Mucosa of stomach (tissue), 1 donor: ENCODE data around the gene PRRT2.
A peak's percentile ranks its signal among the peaks of the same experiment; 100 is the strongest.
"Not testable (repeated sequence)": the region's sequence is repeated elsewhere in the genome, so short reads cannot be mapped to it uniquely, and the experiment has no call there.

Source experiments
- H3K27me3 ChIP-seq: one replicate; pipeline ENCODE4 v1.7.0; 2013; ENCODE audit warnings: mild to moderate bottlenecking, low read length; ENCODE audit not compliant: control insufficient read depth, insufficient read depth
- H3K36me3 ChIP-seq: one replicate; pipeline ENCODE4 v1.7.0; 2013; ENCODE audit warnings: low read length; ENCODE audit not compliant: control insufficient read depth, insufficient read depth
- H3K4me1 ChIP-seq: one replicate; pipeline ENCODE4 v1.7.0; 2013; ENCODE audit warnings: mild to moderate bottlenecking, low read length; ENCODE audit not compliant: control insufficient read depth, insufficient read depth
- H3K4me3 ChIP-seq: one replicate; pipeline ENCODE4 v1.7.0; 2013; ENCODE audit warnings: low read length
- H3K9ac ChIP-seq: one replicate; pipeline ENCODE4 v1.7.0; 2013; ENCODE audit warnings: mild to moderate bottlenecking, low read length, moderate library complexity
- H3K9me3 ChIP-seq: one replicate; pipeline ENCODE4 v1.7.0; 2013; ENCODE audit warnings: mild to moderate bottlenecking, low read length, moderate library complexity; ENCODE audit not compliant: control insufficient read depth
- donor health status: Pancreatic carcinoma.

The PRRT2 gene

DNA sequence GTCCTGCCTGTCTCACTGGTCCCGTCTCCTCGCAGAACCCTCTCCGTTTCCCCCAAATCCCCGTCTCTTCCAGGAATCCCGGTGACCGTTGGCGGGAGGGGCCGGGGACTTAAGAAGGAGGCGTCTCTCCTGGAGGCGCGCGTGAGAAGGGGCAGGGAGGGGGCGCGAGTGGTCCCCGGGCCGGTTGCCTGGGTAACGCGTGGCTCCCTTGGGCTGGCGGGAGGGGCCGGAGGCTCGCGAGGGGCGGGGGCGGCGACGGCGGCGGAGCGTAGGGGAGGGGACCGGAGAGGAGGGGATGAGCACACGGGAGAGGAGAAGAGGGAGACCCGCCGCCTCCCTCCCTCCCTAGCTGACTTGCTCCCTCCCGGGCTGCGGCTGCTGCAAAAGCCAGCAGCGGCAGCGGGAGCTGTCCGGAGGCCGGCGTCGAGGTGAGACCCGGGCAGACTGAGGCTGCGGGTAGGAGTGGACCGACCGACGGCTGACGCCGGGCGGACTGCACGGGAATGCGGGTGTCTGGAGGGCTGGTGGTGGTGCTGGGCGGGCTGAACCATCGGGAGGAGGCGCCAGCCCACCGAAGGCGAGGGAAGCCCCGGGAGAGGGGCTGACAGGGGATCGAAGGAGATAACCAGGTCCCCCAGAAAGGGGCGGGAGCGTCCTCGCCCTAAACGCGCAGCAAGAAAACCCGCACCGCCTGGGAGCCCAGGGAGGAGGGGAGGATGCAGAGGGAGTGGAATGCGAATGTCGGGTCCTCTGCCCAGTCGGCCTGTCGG, at the start of gene PRRT2:
Gene PRRT2, plus strand, starts transcription at position 298 of the 770 bp plus-strand sequence. CDS start 862 bp downstream, outside the sequence.
- Histone ChIP-seq H3K9ac (peak within 1 kb of the TSS; percentile 45), H3K4me3 (peak within 1 kb of the TSS; percentile 33), H3K9me3 (no peaks in the 10 kb centered on the region), H3K27me3 (peaks cover 22% of the 10 kb centered on the region), H3K36me3 (peaks cover 5% of the 10 kb centered on the region), H3K4me1 (peaks cover 69% of the 10 kb centered on the region)

DNA sequence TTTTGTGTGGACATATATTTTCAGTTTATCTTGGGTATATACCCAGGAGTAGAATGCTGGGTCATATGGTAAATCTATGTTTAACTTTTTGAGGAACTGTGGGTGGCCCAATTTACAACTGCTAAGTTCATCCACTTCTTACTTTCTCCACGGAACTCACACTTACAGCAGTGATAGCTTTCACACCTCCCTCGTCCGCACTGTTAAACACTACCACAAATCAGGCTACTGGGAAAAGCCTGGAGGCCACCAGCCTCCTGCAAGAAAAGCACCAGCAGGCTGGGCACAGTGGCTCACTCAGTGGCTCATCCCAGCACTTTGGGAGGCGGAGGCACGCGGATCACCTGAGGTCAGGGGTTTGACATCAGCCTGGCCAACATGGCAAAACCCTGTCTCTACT, 48.7 kb upstream of the PRRT2 start:
- H3K4me1 ChIP-seq = peaks cover 15% of the 10 kb centered on the region
- H3K36me3 ChIP-seq = no peaks in the 10 kb centered on the region
- no peak overlapping the region for H3K9ac ChIP-seq
- H3K9me3 ChIP-seq = no peaks in the 10 kb centered on the region
- no peak overlapping the region for H3K4me3 ChIP-seq
- H3K27me3 ChIP-seq = no peaks in the 10 kb centered on the region

DNA sequence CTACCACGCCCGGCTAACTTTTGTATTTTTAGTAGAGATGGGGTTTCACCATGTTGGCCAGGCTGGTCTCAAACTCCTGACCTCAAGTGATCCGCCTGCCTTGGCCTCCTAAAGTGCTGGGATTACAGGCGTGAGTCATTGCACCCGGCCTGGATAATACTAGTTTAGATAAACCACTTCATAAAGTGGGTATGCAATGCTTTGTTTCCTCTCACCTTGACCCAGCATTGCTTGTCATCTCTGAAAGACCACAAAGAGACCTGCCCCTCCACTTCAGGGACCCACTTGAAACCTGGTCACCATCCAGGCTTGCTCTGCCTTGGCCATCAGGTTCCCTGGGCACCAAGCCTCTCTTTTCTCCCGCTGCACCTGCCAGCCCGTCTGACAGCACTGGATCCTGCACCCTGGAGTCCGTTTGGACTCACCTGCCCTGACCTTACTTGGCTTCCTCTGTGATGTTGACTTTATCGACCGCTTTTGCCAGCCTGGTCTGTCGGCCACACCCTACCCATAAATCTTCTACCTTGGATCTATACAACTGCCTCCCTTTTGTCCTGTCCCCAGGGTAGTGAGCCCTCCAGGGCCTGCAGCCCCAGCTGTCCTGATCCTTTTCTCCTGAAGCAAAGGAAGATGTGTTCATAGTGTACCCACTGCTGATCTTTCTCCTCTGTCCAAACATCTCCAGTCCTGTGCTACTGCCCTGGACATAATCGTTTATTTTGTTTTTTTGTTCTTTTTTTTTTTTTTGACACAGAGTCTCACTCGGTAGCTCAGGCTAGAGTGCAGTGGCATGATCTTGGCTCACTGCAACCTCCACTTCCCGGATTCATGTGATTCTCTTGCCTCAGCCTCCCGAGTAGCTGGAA, 46.6 kb upstream of the PRRT2 start:
- Histone ChIP-seq H3K9me3 (no peaks in the 10 kb centered on the region), H3K4me3 (no peak overlapping the region), H3K36me3 (no peaks in the 10 kb centered on the region), H3K4me1 (peaks cover 15% of the 10 kb centered on the region), H3K27me3 (no peaks in the 10 kb centered on the region), H3K9ac (no peak overlapping the region)

DNA sequence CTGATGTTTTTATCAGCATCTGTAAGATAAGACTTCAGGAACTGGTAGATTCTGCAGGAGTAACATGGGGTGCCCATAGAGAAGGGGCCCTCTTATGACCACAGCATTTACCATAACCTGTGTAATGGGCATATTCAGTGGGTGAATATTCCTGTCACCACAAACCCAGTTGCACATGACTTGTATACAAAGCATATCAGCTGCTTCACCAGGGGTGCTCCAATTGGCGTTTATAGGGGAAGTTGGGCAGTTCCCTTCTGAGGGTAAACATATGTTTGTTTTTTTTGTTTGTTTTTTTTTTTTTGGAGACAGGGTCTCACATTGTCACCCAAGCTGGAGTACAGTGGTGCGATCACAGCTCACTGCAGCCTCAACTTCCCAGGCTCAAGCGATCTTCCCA, 45.4 kb upstream of the PRRT2 start:
- Histone ChIP-seq H3K27me3 (no peaks in the 10 kb centered on the region), H3K9ac (no peak overlapping the region), H3K4me3 (no peak overlapping the region), H3K36me3 (no peaks in the 10 kb centered on the region), H3K4me1 (peaks cover 17% of the 10 kb centered on the region), H3K9me3 (no peaks in the 10 kb centered on the region)

DNA sequence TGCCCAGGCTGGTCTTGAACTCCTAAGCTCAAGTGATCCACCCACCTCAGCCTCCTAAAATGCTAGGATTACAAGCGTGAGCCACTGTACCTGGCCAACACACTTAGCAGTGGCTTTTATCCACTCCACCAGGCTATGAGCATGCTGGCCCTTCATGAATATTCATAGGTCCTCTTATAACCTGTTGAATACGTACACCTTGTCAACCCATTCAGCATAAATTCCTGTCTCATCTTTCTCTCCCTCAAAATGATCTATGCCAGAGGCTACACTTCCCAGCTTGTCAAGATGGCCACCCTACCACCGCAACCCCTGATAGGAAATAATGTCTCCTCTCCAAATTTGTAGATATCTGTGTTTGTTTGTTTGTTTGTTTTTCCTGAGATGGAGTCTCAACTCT, 44.9 kb upstream of the PRRT2 start:
- H3K9ac ChIP-seq = no peak overlapping the region
- H3K4me1 ChIP-seq = peaks cover 17% of the 10 kb centered on the region
- no peak overlapping the region for H3K4me3 ChIP-seq
- H3K27me3 ChIP-seq = no peaks in the 10 kb centered on the region
- no peaks in the 10 kb centered on the region for H3K36me3 ChIP-seq
- no peaks in the 10 kb centered on the region for H3K9me3 ChIP-seq

DNA sequence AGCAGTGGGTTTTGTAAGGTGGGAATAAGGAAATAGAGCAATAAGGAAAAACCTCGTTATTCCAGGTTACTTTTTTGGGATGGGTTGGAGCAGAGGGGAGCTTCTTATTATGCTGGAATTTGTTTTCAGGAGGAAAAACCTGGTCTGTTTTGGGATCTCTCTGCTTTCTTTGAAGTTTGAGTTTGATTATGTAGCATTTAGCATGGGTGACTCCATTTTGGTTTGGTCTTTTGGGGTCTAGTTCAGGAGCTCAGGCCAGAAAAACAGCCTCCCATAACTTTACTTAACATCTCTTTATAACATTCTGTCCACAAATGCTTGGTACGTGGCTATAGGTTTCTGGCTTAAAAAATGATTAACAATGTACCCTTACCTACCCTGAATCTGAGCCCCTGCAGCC, 42.5 kb upstream of the PRRT2 start:
- Histone ChIP-seq H3K27me3 (no peaks in the 10 kb centered on the region), H3K4me3 (no peak overlapping the region), H3K36me3 (no peaks in the 10 kb centered on the region), H3K4me1 (peaks cover 16% of the 10 kb centered on the region), H3K9me3 (no peaks in the 10 kb centered on the region), H3K9ac (no peak overlapping the region)

DNA sequence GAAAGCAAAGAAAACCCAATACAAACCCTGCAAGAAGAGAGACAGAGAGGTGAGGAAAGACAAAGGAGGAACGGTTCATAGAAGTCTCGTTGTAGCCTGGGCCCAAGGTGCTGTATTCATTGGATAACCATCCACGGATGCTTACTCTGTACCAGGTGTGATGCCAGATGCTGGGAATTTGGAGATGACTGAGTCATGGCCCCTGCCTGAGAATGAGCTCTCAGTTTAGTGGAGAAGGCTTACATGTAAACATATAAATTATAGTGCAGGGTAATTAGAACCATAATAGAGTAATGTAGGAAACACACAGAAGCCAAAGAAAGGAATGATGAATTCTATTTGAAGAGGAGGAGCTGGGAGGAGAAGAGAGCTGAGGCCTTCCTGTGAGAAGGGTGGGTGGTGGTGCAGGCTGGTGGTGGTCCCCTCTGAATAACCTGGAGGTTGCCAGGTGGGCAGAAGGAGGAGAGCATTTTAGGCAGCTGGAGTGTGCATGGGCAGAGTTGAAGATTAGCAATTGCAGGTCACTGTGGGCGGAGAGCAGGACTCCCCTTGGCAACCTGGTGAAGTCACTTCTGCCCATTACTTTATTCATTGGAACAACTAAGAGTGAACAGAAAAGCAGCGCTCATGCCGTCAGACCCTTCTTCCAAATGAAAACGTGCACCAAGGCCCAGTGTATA, 41.6 kb upstream of the PRRT2 start:
- Histone ChIP-seq H3K4me1 (peaks cover 10% of the 10 kb centered on the region), H3K27me3 (no peaks in the 10 kb centered on the region), H3K9ac (no peak overlapping the region), H3K36me3 (no peaks in the 10 kb centered on the region), H3K4me3 (no peak overlapping the region), H3K9me3 (no peaks in the 10 kb centered on the region)

DNA sequence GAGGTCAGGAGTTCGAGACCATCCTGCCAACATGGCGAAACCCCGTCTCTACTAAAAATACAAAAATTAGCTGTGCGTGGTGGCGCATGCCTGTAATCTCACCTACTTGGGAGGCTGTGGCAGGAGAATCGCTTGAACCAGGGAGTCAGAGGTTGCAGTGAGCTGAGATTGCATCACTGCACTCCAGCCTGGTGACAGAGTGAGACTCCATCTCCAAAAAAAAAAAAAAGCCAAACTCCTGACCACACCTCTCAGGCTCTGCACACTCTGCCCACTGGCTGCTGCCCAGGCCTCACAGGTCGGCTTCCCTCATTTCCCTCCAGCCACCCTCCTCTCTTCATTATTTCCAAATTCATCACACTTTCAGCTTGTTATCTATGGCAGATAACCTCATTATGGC, 39.7 kb upstream of the PRRT2 start:
- not testable (repeated sequence) for H3K36me3 ChIP-seq, H3K27me3 ChIP-seq, H3K4me1 ChIP-seq, H3K9ac ChIP-seq, H3K9me3 ChIP-seq, H3K4me3 ChIP-seq

DNA sequence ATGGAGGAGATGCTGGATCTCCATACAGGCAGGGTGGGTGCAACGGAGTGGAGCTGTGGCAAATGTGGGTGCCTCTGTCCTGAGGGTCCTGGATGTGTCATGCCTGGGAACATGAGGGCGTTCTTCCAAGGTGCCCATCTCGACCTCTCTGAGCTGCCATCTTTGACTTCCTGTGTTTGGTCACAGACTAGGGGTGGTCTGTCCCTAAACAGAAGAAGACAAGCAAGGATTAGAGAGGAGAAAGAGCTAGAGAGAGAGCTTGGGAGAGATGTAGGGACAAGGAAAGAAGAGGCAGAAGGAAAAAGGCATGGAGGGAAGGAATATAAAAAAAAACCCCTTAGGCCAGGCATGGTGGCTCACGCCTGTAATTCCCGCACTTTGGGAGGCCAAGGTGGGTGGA, 37.3 kb upstream of the PRRT2 start:
- H3K36me3 ChIP-seq = no peaks in the 10 kb centered on the region
- H3K4me1 ChIP-seq = peaks cover 12% of the 10 kb centered on the region
- no peaks in the 10 kb centered on the region for H3K27me3 ChIP-seq
- no peak overlapping the region for H3K4me3 ChIP-seq
- no peaks in the 10 kb centered on the region for H3K9me3 ChIP-seq
- H3K9ac ChIP-seq = no peak overlapping the region

DNA sequence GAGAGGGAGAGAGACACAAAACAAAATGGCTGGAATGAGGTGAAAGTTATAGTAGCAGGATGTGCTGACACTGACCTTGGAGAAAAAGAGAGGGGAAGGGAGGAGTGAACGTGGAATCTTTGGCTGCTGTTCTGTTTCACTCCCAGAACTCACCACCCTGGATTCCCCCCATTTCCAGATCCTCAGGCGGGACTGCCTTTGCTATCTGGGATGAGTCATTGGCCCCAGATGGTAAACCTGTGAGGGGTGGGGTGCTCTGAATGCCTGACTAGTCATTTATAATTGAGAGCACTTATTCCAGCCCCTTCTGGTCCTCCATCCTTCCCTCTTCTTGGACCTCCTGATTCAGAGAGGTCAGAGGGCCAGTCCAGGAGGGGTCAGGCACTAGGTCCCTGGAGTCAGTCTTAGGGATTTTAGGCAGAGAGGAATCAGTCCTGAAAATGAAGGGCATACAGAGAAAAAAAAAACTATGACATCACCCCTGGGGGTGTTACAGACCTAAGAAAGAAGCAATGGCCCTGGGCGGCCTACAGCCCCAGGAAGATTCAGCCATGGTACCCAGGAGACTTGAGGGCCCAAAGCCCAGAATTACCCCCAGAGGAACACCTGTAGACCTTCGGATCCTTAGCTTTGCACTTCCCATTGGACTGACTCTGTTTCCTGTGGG, 36.1 kb upstream of the PRRT2 start:
- H3K4me1 ChIP-seq = peaks cover 7% of the 10 kb centered on the region
- no peaks in the 10 kb centered on the region for H3K36me3 ChIP-seq
- no peak overlapping the region for H3K9ac ChIP-seq
- H3K4me3 ChIP-seq = no peak overlapping the region
- no peaks in the 10 kb centered on the region for H3K27me3 ChIP-seq
- H3K9me3 ChIP-seq = no peaks in the 10 kb centered on the region

DNA sequence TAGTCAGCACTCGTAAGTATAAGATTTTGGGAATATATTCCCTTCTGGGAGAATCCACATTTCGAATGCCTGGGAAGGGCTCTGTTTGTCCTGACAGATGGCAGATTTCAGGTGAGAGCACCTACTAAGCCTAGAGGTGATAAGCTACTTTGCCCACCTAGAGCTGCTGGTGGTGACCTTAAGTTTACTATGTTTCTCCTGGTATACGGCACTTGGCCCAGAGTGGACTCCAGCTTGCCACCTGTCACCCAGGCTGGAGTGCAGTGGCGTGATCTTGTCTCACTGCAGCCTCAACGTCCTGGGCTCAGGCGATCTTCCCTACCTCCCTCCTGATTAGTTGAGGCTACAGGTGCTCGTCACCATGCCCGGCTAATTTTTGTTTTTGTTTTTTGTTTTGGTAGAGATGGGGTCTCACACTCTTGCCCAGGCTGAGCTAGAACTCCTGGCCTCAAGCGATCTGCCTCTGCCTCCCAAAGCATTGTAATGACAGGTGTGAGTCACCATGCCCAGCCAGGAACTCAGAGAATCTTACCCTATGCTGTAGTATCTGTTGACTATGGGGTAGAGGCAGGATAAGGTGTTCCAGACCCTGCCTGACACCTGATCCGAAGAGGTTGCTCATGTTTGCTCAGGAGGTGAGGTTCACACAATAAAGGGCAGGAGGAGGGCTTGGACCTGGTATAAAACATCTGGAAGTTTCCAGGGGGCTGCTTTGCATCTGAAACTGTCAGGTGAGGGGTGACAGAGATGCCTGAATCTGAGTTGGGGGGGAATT, 34.2 kb upstream of the PRRT2 start, which contains the start of gene ZG16:
Gene ZG16, plus strand, starts transcription at position 681 of the 775 bp plus-strand sequence. CDS start 1,011 bp downstream, outside the sequence.
- Histone ChIP-seq H3K9me3 (no peaks in the 10 kb centered on the region), H3K4me3 (no peak within 1 kb of the TSS), H3K36me3 (no peaks in the 10 kb centered on the region), H3K4me1 (peaks cover 7% of the 10 kb centered on the region), H3K9ac (no peak within 1 kb of the TSS), H3K27me3 (no peaks in the 10 kb centered on the region)
